ENCODE data around the gene SORCS1. TPM values are rescaled to one million over a fixed set of nuclear protein-coding genes. Genes with fewer than 3 reads are reported as not detected.

The SORCS1 gene
- total and polyA plus RNA-seq, 2 donors (not counting 1 experiment from before 2014, with no cell fraction given): under 0.01 to 0.01 TPM

- no peak for TF ChIP-seq EZH2 (IDR thresholded peaks at IDR 0.05; ENCODE audit: low read length, missing control alignments)
- no peak for TF ChIP-seq CTCF (conservative IDR thresholded peaks at IDR 0.05 in 1 of 2, IDR thresholded peaks at IDR 0.05 in 1 of 2; ENCODE audit: low read depth in 1 of 2, low read length in 2 of 2)
- Histone ChIP-seq H3K27ac (ENCODE audit: insufficient read depth, low read length) (no peak overlapping the region), H2AFZ (ENCODE audit: low read length) (no peak overlapping the region), H3K4me2 (ENCODE audit: extremely low read depth, insufficient read depth, low read length) (no peak overlapping the region), H3K4me1 (ENCODE audit: control insufficient read depth, extremely low read depth, insufficient read depth, low read length) (peaks cover 3% of the 10 kb centered on the region), H3K36me3 (ENCODE audit: control insufficient read depth, insufficient read depth, low read length) (no peaks in the 10 kb centered on the region), H3K27me3 (ENCODE audit: control insufficient read depth, insufficient read depth, low read length) (no peaks in the 10 kb centered on the region), H3K4me3 (replicated peaks in 1 of 4; ENCODE audit: control extremely low read depth in 1 of 4, insufficient read depth in 1 of 4, low read depth in 3 of 4, low read length in 4 of 4) (no peak overlapping the region), H3K9ac (ENCODE audit: insufficient read depth, low read length) (no peak overlapping the region), H3K9me3 (ENCODE audit: control insufficient read depth, insufficient read depth, low read depth, low read length) (no peaks in the 10 kb centered on the region), H3K79me2 (ENCODE audit: control insufficient read depth, insufficient read depth, low read length) (no peaks in the 10 kb centered on the region), H4K20me1 (ENCODE audit: control insufficient read depth, extremely low read depth, insufficient read depth, low read length) (no peaks in the 10 kb centered on the region)
- no peak for DNase-seq (ENCODE audit: low read depth in 2 of 2)
Measured at GRCh38 chr10:106612381-106612780, 552.1 kb downstream of the SORCS1 start.

- H2AFZ ChIP-seq (ENCODE audit: low read length): no peak overlapping the region
- no peaks in the 10 kb centered on the region for H3K36me3 ChIP-seq (ENCODE audit: control insufficient read depth, insufficient read depth, low read length)
- H3K4me2 ChIP-seq (ENCODE audit: extremely low read depth, insufficient read depth, low read length): no peak overlapping the region
- H3K4me1 ChIP-seq (ENCODE audit: control insufficient read depth, extremely low read depth, insufficient read depth, low read length): peaks cover 8% of the 10 kb centered on the region
- TF ChIP-seq CTCF (conservative IDR thresholded peaks at IDR 0.05 in 1 of 2, IDR thresholded peaks at IDR 0.05 in 1 of 2; ENCODE audit: low read depth in 1 of 2, low read length in 2 of 2) (peak; percentile 14 to 18), EZH2 (IDR thresholded peaks at IDR 0.05; ENCODE audit: low read length, missing control alignments) (no peak)
- no peak overlapping the region for H3K27ac ChIP-seq (ENCODE audit: insufficient read depth, low read length)
- H4K20me1 ChIP-seq (ENCODE audit: control insufficient read depth, extremely low read depth, insufficient read depth, low read length): no peaks in the 10 kb centered on the region
- no peaks in the 10 kb centered on the region for H3K9me3 ChIP-seq (ENCODE audit: control insufficient read depth, insufficient read depth, low read depth, low read length)
- no peaks in the 10 kb centered on the region for H3K79me2 ChIP-seq (ENCODE audit: control insufficient read depth, insufficient read depth, low read length)
- no peaks in the 10 kb centered on the region for H3K27me3 ChIP-seq (ENCODE audit: control insufficient read depth, insufficient read depth, low read length)
- no peak overlapping the region for H3K9ac ChIP-seq (ENCODE audit: insufficient read depth, low read length)
- H3K4me3 ChIP-seq (replicated peaks in 1 of 4; ENCODE audit: control extremely low read depth in 1 of 4, insufficient read depth in 1 of 4, low read depth in 3 of 4, low read length in 4 of 4): no peak overlapping the region
- no peak for DNase-seq (ENCODE audit: low read depth in 2 of 2)
Measured at GRCh38 chr10:106609470-106610266, 554.8 kb downstream of the SORCS1 start.

- Histone ChIP-seq H3K79me2 (ENCODE audit: control insufficient read depth, insufficient read depth, low read length) (no peaks in the 10 kb centered on the region), H3K9me3 (ENCODE audit: control insufficient read depth, insufficient read depth, low read depth, low read length) (no peaks in the 10 kb centered on the region), H3K4me1 (ENCODE audit: control insufficient read depth, extremely low read depth, insufficient read depth, low read length) (peaks cover 5% of the 10 kb centered on the region), H3K4me3 (replicated peaks in 1 of 4; ENCODE audit: control extremely low read depth in 1 of 4, insufficient read depth in 1 of 4, low read depth in 3 of 4, low read length in 4 of 4) (no peak overlapping the region), H2AFZ (ENCODE audit: low read length) (no peak overlapping the region), H3K4me2 (ENCODE audit: extremely low read depth, insufficient read depth, low read length) (no peak overlapping the region), H3K27ac (ENCODE audit: insufficient read depth, low read length) (no peak overlapping the region), H3K9ac (ENCODE audit: insufficient read depth, low read length) (no peak overlapping the region), H3K36me3 (ENCODE audit: control insufficient read depth, insufficient read depth, low read length) (no peaks in the 10 kb centered on the region), H3K27me3 (ENCODE audit: control insufficient read depth, insufficient read depth, low read length) (no peaks in the 10 kb centered on the region), H4K20me1 (ENCODE audit: control insufficient read depth, extremely low read depth, insufficient read depth, low read length) (no peaks in the 10 kb centered on the region)
- DNase-seq (ENCODE audit: low read depth in 2 of 2): peak; percentile 1 to 11
- TF ChIP-seq CTCF (conservative IDR thresholded peaks at IDR 0.05 in 1 of 2, IDR thresholded peaks at IDR 0.05 in 1 of 2; ENCODE audit: low read depth in 1 of 2, low read length in 2 of 2) (no peak), EZH2 (IDR thresholded peaks at IDR 0.05; ENCODE audit: low read length, missing control alignments) (no peak)
Measured at GRCh38 chr10:106608066-106608465, 556.4 kb downstream of the SORCS1 start.
